ENCODE results near the gene SORCS2. TPM values are rescaled to one million over a fixed set of nuclear protein-coding genes. Genes with fewer than 3 reads are reported as not detected.

SORCS2 gene
- total RNA-seq, 4 donors from 2014 or later: 0.07 to 1.2 (median 0.11) TPM

GRCh38 chr4:7540206-7540605 lies 347.9 kb downstream of the SORCS2 start:
- no peaks in the 10 kb centered on the region for H3K36me3 ChIP-seq
- H3K27me3 ChIP-seq: no peaks in the 10 kb centered on the region
- in situ Hi-C loops (cut with MboI; ENCODE audit: low sequenced_read_pairs in 4 of 4): no loop called here
- no peaks in the 10 kb centered on the region for H3K9me3 ChIP-seq
- intact Hi-C loops (cut with DNase I; ENCODE audit: low total_unique reads): no loop called here
- DNase-seq (no peak), ATAC-seq (no peak)
- H3K4me1 ChIP-seq: no peaks in the 10 kb centered on the region
- H3K4me3 ChIP-seq: no peak overlapping the region
- no peak for TF ChIP-seq CTCF (IDR thresholded peaks at IDR 0.05 in 4 of 5, conservative IDR thresholded peaks at IDR 0.05 in 1 of 5)
- TF ChIP-seq POLR2A (IDR thresholded peaks at IDR 0.05): no peak
- H3K27ac ChIP-seq: no peak overlapping the region

DNA sequence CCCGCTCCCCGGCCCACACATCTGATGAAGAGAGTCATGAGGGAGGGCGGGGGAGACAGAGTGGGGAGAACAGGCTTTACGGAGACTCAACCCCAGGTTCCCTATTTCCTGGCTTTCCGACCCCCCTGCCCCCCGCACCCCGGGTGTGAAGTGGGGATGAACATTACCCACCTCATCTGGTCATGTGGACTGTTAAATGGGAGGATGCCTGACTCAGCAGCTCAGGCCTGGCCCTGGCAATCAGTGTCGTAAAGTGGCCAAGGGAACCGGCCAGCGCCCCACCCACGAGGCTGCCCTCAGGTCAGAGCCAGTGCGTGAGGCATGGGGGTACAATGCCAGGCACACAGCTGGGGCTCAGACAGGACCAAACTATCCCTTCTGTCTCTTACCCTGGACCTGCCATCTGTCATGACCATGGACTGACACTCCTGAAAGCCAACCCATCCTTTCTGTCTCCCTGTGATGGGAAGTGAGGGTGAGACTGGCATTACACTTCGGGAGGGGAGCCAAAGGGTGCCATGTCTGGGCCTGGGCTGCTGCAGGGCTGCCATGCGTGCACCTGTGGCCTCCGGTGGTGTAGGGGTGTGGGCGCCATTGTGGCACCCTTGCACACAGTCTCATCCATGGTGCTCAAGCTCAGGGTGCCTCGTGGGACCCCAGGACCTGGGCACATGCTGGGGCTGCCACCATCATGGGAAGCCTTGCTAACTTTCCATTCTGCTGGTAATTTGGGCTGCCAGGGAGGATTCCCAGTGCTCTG lies 348.5 kb downstream of the SORCS2 start:
- H3K4me1 ChIP-seq: no peaks in the 10 kb centered on the region
- TF ChIP-seq CTCF (IDR thresholded peaks at IDR 0.05 in 4 of 5, conservative IDR thresholded peaks at IDR 0.05 in 1 of 5): no peak
- no peak for TF ChIP-seq POLR2A (IDR thresholded peaks at IDR 0.05)
- H3K4me3 ChIP-seq: no peak overlapping the region
- no peak overlapping the region for H3K27ac ChIP-seq
- no peaks in the 10 kb centered on the region for H3K36me3 ChIP-seq
- H3K9me3 ChIP-seq: no peaks in the 10 kb centered on the region
- ATAC-seq (no peak), DNase-seq (no peak)
- in situ Hi-C loops (cut with MboI; ENCODE audit: low sequenced_read_pairs in 4 of 4): no loop called here
- intact Hi-C loops (cut with DNase I; ENCODE audit: low total_unique reads): no loop called here
- no peaks in the 10 kb centered on the region for H3K27me3 ChIP-seq

- TF ChIP-seq POLR2A (IDR thresholded peaks at IDR 0.05) (no peak), CTCF (IDR thresholded peaks at IDR 0.05 in 4 of 5, conservative IDR thresholded peaks at IDR 0.05 in 1 of 5) (no peak)
- no peak for ATAC-seq
- Histone ChIP-seq H3K4me1 (no peaks in the 10 kb centered on the region), H3K36me3 (no peaks in the 10 kb centered on the region), H3K4me3 (no peak overlapping the region), H3K27me3 (no peaks in the 10 kb centered on the region), H3K27ac (no peak overlapping the region), H3K9me3 (no peaks in the 10 kb centered on the region)
- DNase-seq: no peak
- in situ Hi-C loops (cut with MboI; ENCODE audit: low sequenced_read_pairs in 4 of 4): no loop called here
- intact Hi-C loops (cut with DNase I; ENCODE audit: low total_unique reads): no loop called here
These were observed 349.1 kb downstream of the SORCS2 start for GRCh38 chr4:7541414-7541810.

- Histone ChIP-seq H3K9me3 (no peaks in the 10 kb centered on the region), H3K4me1 (no peaks in the 10 kb centered on the region), H3K27me3 (no peaks in the 10 kb centered on the region), H3K36me3 (no peaks in the 10 kb centered on the region), H3K27ac (no peak overlapping the region), H3K4me3 (no peak overlapping the region)
- intact Hi-C loops (cut with DNase I; ENCODE audit: low total_unique reads) (no loop called here), in situ Hi-C loops (cut with MboI; ENCODE audit: low sequenced_read_pairs in 4 of 4) (no loop called here)
- TF ChIP-seq POLR2A (IDR thresholded peaks at IDR 0.05) (no peak), CTCF (IDR thresholded peaks at IDR 0.05 in 4 of 5, conservative IDR thresholded peaks at IDR 0.05 in 1 of 5) (no peak)
- no peak for DNase-seq
- ATAC-seq: no peak
These were observed 350.4 kb downstream of the SORCS2 start for GRCh38 chr4:7542781-7543180.

Data from gastrocnemius medialis (tissue), 4 donors.